GM18519 (cell line): ENCODE results near the gene KRT36.

Experiments used
- ATAC-seq: cut with Tn5 transposase; IDR thresholded peaks from one replicate; pipeline ENCODE4 v1.9.1; 2021; ENCODE audit warnings: mild to moderate bottlenecking, moderate library complexity; ENCODE audit not compliant: unreplicated experiment, low FRiP score

Gene KRT36

DNA sequence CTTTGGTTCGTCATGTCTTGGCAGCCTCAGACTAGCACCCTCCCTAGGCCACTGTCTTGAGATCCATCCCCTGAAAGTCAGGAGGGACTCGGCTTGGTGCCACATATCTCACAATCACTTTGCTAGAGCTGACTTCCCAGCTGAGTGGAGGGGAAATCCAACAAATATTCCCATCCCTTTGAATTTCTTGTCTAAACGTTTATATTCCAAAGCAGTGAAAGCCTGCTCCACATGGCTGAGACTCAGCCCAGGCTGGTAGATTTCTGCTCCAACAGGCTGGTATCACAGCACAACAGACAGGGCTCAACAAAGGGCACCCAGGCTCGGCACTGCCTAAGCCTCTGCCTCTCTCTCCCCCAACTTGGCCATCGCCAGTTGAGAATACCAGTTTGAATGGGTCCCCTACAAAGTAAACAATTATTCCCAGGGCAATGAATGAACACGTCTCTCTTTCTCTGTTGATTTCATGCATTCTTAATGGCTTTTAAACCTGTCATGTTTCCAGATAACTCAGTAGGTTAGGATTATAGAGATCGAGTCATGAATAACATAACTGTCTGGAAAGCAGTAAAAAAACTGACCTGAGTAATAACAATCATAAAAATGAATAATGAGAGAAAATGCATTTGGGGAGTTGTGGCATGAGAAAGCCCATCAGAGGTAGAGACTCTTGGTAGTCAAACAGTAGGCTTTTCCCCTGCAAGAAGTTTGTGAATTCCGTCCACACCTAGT, 14.7 kb upstream of the KRT36 start:
- no peak for ATAC-seq

- no peak for ATAC-seq
Measured at GRCh38 chr17:41503202-41503601, 13.5 kb upstream of the KRT36 start.

GRCh38 chr17:41500131-41500911, 10.6 kb upstream of the KRT36 start:
- no peak for ATAC-seq

GRCh38 chr17:41499714-41500113, 10.0 kb upstream of the KRT36 start:
- ATAC-seq, result no peak

- ATAC-seq, result no peak
Measured at GRCh38 chr17:41498276-41498675, 8.6 kb upstream of the KRT36 start.

GRCh38 chr17:41496803-41497484, 7.2 kb upstream of the KRT36 start:
- no peak for ATAC-seq

- no peak for ATAC-seq
Measured at GRCh38 chr17:41494524-41494923, 4.8 kb upstream of the KRT36 start.

- ATAC-seq, result no peak
Measured at GRCh38 chr17:41492771-41493170, 3.1 kb upstream of the KRT36 start.

DNA sequence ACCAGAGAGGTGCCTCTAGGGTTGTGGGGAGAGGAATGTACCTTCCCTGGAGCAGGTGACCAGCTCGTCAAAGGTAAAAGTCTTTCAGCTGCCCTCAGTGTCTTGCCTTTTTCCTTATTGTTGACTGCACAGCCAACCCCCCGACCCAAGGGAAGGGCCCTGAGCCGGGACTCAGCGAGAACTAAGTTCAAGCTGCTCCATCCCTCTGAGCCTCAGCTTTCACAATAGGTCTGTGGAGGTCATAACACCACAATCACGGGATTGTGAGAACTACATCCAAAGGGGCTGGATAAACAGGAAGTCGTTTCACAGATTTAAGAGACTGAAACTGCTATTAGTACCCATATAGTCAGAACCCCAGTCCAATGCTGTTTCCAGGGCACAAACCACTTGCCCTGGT, 2.6 kb upstream of the KRT36 start:
- no peak for ATAC-seq

- no peak for ATAC-seq
Measured at GRCh38 chr17:41491476-41491875, 1.8 kb upstream of the KRT36 start.

DNA sequence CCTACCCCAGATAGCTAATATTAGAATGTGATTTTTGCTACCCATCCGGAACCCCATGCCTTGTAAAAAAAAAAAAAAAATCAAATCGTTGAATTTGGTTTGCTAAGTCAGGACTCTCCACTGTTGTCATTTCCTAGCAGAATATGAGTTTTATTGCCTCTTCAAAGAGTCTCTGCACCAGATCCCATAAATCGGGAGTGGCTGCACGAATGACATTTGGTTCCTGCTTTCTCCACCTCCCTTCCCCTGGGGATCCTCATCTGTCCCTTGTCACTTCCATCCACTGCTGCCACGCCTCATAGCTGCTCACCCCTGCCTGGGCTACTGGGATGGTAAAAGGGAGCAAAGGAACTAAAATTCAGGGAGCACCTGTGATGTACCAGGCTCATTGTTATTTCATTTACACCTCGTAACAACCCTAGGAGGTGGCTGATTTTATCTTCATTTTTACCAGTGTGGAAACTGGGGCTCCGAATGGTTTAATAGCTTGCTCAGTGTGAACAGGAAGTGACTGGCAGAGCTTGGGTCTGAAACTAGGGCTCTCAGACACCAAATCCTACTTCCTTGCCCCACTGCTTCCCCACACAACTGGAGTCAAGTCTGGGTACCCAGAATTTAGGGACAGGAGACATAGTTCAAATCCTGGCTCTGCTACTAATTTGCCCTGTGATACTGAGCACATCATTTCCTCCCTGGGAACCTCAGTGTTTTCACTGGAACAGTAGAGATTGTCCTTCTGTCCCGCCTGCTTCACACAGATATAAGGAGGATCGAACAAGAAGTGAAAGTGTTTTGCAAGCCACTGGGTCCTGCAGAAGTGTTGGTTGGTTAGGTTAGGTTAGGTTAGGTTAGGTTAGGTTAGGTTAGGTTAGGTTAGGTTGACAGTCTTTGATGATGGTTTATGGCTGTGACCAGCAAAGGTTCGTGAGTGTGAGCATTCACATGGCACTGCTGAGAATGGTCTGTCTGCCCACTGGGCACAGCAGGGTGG, 585 bp upstream of the KRT36 start:
- no peak for ATAC-seq

DNA sequence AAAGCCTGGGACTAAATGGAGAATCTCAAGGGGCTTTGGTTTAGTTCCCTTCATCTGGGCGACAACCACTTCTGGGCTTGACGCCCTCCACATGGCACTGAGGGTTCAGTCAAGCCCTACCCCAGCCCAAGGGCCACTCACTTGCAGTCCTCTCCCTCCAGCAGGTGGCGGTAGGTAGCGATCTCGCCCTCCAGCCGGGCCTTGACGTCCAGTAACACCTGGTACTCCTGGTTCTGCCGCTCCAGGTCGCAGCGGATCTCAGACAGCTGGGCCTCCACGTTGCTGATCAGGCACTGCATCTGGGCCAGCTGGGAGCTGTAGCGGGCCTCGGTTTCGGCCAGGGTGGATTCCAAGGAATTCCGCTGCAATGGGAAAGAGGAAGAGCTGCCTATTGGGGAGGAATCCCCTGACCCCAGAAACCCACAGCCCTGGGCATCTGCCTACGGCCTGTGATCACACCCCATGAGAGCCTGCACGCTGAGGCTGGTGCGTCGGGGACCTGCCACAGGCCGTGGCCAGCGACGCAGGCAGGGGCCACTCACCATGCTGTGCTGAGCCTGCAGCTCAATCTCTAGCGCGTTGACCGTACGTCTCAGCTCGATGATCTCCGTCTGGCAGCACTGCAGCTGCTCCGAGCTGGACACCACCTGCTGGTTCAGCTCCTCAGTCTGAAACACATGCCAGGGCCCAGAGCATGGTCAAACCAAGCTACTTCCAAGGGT, 2.7 kb downstream of the KRT36 start:
- no peak for ATAC-seq

- no peak for ATAC-seq
Measured at GRCh38 chr17:41486316-41486715, 3.4 kb downstream of the KRT36 start.

DNA sequence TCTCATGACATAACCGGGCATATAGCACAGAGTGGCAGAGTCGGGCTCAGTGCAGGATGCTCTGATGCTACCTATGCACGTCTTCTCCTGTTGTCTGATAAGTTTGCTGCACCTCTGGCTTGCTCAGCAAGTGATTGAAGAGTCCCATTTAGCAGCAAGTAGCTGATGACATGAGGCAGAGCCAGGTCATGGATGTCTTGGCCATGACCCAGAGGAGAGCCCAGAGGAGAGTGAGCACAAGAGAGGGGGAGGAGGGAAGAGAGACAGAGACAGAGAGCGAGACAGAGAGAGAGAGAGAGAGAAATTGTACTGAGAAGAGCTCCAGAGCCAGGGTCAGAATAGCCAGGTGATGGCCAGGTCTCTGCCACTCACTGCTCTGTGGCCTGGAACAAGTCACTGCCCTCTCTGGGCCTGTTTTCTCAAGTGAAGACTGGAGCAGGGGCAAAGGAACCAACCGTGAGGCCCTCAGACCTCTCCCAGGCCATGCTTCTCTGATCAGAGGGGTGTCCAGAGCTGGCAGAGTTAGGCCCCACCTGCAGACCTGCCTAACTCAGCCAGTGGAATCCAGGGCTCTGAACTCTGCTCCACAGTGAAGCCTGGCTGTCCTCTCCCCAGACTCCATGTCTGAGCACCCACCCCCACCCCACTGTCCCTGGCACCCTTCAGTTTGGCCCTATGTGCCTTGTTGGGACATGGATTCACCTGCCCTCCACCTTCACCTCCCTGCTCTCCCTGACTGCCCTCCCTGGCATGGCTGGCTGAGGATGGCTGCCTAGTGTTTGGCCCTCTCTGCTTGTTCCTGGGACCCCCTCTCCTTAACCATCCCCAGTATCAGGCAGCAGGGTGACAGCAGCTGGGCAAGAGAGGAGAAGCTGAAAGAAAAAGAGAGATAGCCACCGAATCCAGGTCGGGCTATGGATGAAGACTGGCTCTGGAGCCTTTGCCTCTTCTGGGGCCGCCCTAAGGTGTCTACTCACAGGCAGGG, 4.5 kb downstream of the KRT36 start:
- no peak for ATAC-seq

DNA sequence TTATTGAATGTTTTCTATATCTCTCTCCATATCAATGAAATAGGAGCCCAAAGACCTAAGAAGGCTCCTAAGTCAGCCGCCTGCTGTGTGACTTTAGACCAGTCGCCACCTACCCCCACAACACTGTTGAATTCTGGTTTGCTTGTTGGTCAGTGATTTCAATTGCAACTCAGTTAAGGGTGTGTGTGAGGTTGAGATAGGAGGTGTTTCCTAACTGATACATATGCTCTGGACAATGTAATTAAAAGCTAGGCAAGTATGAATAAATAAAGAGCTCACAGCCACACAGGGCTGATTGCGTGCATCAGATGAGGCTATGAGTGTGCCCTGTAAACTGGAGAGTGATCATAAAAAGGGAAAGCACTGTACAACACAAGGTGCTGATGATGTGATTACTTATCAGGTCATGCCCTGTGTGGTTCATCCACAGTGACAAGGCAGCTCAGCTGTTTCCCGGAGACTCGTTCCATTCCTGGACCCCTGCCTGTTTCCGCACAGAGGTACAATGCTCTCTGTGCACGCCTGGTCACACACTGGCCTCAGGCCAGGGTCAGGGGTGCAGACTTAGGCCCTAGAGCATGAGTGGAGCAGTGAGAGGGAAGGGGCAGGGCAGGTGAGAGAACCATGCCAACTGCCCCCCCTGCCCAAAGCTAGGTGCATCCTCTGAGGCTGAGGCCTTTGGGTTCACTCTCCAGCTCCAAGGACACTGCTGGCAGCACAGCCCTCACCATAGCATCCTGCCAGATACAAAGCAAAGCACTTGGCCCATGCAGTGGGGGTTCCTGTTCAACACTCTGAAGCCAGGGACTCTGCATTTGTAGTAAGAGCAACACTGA, 5.5 kb downstream of the KRT36 start:
- no peak for ATAC-seq

DNA sequence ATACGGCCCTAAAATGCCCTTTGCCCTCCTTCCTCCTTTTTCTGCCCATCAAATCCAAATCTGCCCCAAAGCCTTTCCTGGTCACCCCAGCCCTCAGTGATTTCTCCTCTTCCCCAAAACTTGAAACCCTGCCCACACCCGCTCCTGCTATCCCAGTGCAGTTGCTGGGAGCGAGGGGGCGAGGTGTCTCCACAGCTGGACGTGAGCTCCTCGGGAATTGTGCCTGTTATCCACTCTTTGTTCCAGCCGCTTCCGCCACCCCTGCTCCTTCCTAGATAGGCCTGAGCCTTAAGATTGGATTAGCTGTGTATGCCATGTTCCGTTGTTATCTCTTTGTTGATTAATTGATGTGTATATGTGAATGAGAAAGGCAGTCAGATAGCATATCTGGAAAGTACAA, 6.2 kb downstream of the KRT36 start:
- no peak for ATAC-seq

GRCh38 chr17:41481036-41481435, 8.7 kb downstream of the KRT36 start, which contains the start of gene KRT35:
Gene KRT35, minus strand, starts transcription at chr17:41481151. Its CDS starts 54 bp downstream, at chr17:41481097.
- ATAC-seq, result no peak

DNA sequence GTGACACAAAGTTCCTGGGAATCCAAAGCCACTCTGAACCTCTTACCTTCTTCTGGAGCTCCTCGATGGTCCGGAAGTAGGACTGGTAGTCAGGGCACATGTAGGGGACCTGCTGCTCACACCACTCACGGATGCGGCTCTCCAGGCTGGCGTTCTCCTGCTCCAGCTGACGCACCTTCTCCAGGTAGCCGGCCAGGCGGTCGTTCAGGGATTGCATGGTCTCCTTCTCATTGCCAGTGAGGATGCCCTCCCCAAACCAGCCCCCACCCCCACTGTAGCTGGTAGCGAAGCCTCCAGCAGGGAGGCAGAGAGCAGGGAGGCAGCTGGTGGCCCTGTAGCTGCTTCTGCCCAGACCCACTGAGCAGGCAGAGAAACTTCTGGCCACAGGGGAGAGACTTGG, 9.1 kb downstream of the KRT36 start:
- no peak for ATAC-seq
